AG08395 (cell line): Measurements from ENCODE around the gene POGLUT3.

Experiments
- DNase-seq: peaks from one replicate; pipeline ENCODE4 v3.0.0; 2012; ENCODE audit warnings: mixed read lengths, low spot score

Gene POGLUT3

GRCh38 chr11:108498046-108498815 lies at the start of gene POGLUT3:
POGLUT3 (minus strand) TSS chr11:108498384; CDS start chr11:108498366, 18 bp downstream.
- peak; percentile 51 for DNase-seq

GRCh38 chr11:108545909-108546501 lies 47.8 kb upstream of the POGLUT3 start:
- DNase-seq, result no peak

GRCh38 chr11:108543316-108543964 lies 45.3 kb upstream of the POGLUT3 start:
- DNase-seq, result no peak

- no peak for DNase-seq
Observed at GRCh38 chr11:108541531-108541930, 43.3 kb upstream of the POGLUT3 start.

- no peak for DNase-seq
Observed at GRCh38 chr11:108538502-108538901, 40.3 kb upstream of the POGLUT3 start.

GRCh38 chr11:108538022-108538424 lies 39.8 kb upstream of the POGLUT3 start:
- no peak for DNase-seq

GRCh38 chr11:108536783-108537182 lies 38.6 kb upstream of the POGLUT3 start:
- no peak for DNase-seq

- DNase-seq, result no peak
Observed at GRCh38 chr11:108535384-108535955, 37.3 kb upstream of the POGLUT3 start.

GRCh38 chr11:108534274-108534882 lies 36.2 kb upstream of the POGLUT3 start:
- no peak for DNase-seq

GRCh38 chr11:108530426-108530825 lies 32.2 kb upstream of the POGLUT3 start:
- DNase-seq, result no peak

GRCh38 chr11:108527382-108527781 lies 29.2 kb upstream of the POGLUT3 start:
- DNase-seq, result no peak

- DNase-seq, result no peak
Observed at GRCh38 chr11:108525161-108525560, 27.0 kb upstream of the POGLUT3 start.

GRCh38 chr11:108524422-108524821 lies 26.2 kb upstream of the POGLUT3 start:
- no peak for DNase-seq

- no peak for DNase-seq
Observed at GRCh38 chr11:108522318-108522717, 24.1 kb upstream of the POGLUT3 start.

- DNase-seq, result no peak
Observed at GRCh38 chr11:108518581-108518980, 20.4 kb upstream of the POGLUT3 start.

GRCh38 chr11:108516125-108516524 lies 17.9 kb upstream of the POGLUT3 start:
- DNase-seq, result no peak

GRCh38 chr11:108512708-108513107 lies 14.5 kb upstream of the POGLUT3 start:
- no peak for DNase-seq

GRCh38 chr11:108511851-108512474 lies 13.8 kb upstream of the POGLUT3 start:
- peak; percentile 78 for DNase-seq

GRCh38 chr11:108508653-108509593 lies 10.7 kb upstream of the POGLUT3 start:
- DNase-seq, result no peak

- DNase-seq, result peak; percentile 26
Observed at GRCh38 chr11:108501396-108501795, 3.2 kb upstream of the POGLUT3 start.

GRCh38 chr11:108500721-108501120 lies 2.5 kb upstream of the POGLUT3 start:
- DNase-seq, result no peak
